D721Med (cell line): ENCODE results near the gene ISL1.

Experiments used
- DNase-seq: peaks from one replicate; pipeline ENCODE4 v3.0.0; 2011; ENCODE audit warnings: low spot score; ENCODE audit not compliant: insufficient read length
- FAIRE-seq: peaks from 2 replicates; lab custom pipeline; 2011; peaks lifted over from hg19 to GRCh38; lab: Jason Lieb, UNC
- TF ChIP-seq, protein P1 (sequence below): IDR thresholded peaks from 2 replicates; pipeline ENCODE4 v1.5.1; 2012; ENCODE audit warnings: mild to moderate bottlenecking, control low read depth; ENCODE audit not compliant: insufficient read depth; ENCODE audit errors: missing control alignments

The ISL1 gene

DNA sequence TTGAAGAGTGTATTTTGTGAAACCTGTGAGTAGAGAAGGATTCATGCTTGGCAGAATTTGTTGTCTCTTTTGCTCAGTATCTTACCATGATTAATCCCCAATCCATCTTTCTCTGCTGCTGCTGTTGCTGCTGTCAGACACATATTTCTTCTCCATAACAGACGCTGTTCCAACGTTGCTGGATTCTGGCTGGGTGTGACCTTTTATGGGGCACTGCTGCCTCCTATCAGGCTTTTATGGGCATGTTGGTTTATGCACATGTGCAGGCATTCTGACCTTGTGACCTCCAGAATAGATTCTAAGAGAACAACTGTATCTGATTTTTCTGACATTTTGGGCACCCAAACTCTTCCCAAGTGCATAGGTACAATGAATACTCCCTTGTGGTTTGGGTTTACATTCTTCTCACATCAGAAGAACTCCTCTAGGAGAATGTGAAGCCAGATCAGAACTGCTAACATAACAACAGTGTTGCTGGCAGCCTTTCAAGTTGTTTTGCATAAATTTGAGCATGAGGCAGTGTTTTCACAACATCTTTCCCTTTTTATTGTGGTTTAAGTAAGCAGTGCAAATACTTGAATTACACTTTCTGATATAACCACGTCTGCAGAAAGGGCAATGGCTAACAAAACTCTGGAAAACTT is 9.2 kb upstream of the ISL1 start:
- DNase-seq (no peak), FAIRE-seq (no peak)
- TF ChIP-seq, protein P1, sequence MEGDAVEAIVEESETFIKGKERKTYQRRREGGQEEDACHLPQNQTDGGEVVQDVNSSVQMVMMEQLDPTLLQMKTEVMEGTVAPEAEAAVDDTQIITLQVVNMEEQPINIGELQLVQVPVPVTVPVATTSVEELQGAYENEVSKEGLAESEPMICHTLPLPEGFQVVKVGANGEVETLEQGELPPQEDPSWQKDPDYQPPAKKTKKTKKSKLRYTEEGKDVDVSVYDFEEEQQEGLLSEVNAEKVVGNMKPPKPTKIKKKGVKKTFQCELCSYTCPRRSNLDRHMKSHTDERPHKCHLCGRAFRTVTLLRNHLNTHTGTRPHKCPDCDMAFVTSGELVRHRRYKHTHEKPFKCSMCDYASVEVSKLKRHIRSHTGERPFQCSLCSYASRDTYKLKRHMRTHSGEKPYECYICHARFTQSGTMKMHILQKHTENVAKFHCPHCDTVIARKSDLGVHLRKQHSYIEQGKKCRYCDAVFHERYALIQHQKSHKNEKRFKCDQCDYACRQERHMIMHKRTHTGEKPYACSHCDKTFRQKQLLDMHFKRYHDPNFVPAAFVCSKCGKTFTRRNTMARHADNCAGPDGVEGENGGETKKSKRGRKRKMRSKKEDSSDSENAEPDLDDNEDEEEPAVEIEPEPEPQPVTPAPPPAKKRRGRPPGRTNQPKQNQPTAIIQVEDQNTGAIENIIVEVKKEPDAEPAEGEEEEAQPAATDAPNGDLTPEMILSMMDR: peak; percentile 16

DNA sequence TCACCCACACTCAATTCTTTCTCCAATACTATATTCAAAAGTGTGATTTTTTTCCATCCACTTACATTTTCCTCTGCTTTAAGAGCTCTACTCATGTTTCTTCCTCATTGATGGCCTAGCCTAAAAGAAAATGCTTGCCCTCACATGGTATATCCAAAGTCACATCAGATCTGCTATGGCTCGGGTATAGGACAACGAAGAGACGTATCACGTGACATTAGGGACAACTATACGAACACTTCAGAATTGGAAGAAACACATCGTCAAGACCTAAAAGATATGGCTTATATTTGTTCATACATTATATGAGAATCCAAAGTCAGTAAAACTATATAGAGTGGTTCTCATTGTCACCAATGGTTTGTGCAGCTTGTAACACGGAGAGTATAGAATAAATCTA is 8.2 kb upstream of the ISL1 start:
- DNase-seq (no peak), FAIRE-seq (no peak)
- TF ChIP-seq, protein P1: no peak

DNA sequence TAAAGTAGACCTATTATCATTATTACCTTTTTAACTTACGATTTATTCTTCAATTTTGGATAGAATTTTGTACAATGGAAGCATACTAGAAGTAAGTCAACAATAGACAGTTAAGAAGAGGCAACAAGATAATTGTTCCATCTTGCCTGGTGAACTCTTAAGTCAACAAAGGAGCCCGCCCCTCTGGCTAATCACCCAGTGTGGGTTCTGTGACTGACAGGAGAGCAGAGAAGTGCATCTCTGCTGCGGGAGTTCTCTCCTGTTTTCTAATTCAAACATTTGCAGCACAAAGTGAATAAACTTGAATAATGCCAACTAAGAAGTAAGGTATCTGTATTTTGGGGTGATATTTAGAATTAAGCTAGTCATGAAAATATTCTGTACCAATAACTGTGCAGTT is 6.7 kb upstream of the ISL1 start:
- TF ChIP-seq, protein P1: no peak
- no peak for FAIRE-seq

DNA sequence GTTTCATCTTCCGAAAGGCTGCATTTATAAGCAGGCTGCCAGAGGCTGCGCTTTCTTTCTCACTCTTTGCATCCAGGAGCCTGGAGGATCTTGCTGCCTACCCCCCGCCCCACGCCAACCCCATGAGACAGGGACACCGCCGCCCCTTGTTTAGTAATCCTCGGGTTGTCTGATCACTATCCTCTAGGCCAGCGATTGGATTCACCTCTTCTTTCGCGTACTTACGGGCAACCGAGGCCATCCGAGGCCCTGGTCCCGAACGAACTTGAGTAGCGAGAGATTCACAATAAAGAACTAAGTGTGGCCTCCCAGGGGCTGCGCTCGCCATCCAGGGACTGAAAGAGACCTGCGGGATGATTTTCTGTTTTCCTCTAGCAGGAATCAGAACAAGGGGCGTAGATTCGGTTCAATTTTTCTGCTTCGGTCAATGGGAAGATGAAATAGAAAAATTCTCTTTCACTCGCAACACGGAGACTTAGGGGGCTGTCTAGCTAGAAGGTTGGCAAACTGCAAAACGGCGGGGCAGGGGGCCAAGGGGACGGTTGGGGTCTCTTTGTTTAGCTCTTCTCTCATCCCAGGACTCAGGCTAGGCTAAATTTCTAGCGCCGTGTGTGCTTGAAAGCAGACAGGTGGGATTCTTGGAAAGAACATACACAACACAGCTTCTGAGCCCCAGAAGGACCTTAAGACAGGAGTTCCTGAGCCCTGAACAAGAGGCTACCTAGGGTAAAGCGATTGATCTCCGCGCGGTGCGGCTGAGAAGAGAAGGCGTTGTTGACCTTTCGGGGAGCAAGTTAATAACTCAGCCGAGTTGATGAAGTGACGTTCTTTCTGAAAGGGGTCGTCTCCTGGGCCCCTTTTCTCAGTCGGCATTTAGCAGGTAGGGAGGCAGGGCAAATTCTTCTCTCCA is 5.8 kb upstream of the ISL1 start:
- TF ChIP-seq, protein P1: no peak
- no peak for DNase-seq
- FAIRE-seq: no peak

More for the DNA sequence above, 6.7 kb upstream of the ISL1 start:
- DNase-seq: no peak

DNA sequence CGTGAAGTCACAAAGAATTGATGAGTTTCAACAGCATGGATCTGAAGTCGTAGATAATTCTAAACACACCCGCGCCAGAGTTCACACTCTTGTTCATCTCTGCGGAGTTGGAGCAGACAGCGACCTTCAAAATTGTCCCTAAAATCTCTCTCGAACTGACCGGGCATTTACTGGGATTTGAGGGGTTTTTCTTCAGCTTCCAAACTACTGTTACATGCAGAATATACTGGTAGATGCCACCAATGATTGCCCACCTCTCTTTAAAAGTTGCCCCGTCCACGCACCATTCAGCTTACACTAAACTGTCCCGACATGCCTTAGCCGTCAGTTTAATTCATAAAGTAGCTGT is 5.2 kb upstream of the ISL1 start:
- TF ChIP-seq, protein P1: no peak
- FAIRE-seq (no peak), DNase-seq (no peak)

DNA sequence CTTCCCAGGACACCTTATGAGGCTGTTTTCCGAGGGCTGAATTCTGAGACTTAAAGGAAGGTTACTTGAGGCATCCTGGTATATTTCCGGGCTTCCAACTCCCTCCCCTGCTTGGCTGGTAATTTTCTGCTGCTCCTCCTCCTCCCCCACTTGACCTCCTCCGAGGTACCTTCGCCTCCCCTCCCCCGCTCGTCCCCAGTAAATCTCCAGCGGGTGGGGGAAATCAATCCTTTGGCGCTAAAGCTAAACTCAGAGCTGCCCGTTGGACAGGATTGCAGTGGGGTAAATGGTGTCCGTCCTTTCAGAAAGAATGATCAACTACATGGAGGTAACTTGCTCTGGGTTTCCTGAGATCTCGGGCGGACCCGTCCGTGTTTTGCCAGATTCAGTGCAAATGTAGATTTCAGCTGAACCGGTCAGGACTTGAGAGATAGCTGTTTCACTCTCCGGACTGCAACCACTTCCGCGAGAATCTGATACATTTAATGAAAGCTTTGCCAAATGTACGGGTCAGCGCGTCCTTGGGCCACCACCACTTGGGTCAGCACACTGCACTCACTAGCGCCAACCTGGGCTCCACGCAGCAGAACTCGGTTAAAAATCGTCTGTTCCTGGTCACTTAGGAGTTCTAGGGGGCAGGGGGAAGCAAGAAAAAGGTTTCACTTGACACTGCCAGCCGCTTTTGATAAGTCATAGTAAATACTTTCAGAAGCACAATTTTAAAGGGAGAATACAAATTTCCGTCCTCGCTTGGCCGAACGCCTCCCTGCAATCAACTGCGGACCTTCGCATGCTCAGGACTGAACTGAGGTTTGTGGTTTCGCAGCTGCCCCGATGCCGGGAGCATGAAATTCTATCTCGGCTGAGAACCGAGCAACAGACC is 4.6 kb upstream of the ISL1 start:
- TF ChIP-seq, protein P1: no peak
- DNase-seq (no peak), FAIRE-seq (no peak)
